SK-N-MC (cell line): ENCODE data around the gene SYNGAP1.

ENCODE experiments used
- DNase-seq: peaks from one replicate; pipeline ENCODE4 v3.0.0-alpha.2; 2011; ENCODE audit warnings: low read depth, low spot score
- H3K27ac ChIP-seq: fragments of 200-600 bp; sonication (generic); 2 replicates; pipeline ENCODE4 v1.5.1; 2016; ENCODE audit warnings: mixed run types
- H3K36me3 ChIP-seq: fragments of 200-600 bp; sonication (generic); 2 replicates; pipeline ENCODE4 v1.6.1; 2017; ENCODE audit warnings: antibody characterized with exemption, low read length, mixed read lengths; ENCODE audit not compliant: insufficient read depth
- H3K4me3 ChIP-seq: fragments of 200-600 bp; sonication (generic); 2 replicates; pipeline ENCODE4 v1.5.1; 2016
- H3K9ac ChIP-seq: fragments of 200-600 bp; sonication (generic); 2 replicates; pipeline ENCODE4 v1.8.0; 2017; ENCODE audit warnings: mixed run types, mixed read lengths; ENCODE audit not compliant: insufficient read length
- H3K9me3 ChIP-seq: fragments of 200-600 bp; sonication (generic); 2 replicates; pipeline ENCODE4 v1.6.1; 2017; ENCODE audit warnings: low read depth, mild to moderate bottlenecking, antibody characterized with exemption, low read length, moderate library complexity, mixed read lengths
- EZH2 ChIP-seq: fragments of 200-600 bp; sonication (generic); IDR thresholded peaks from one replicate; pipeline ENCODE4 v1.6.1; 2017; ENCODE audit warnings: antibody characterized with exemption
- FOXP2 ChIP-seq: optimal IDR thresholded peaks from 2 replicates; pipeline ENCODE3; 2011; ENCODE audit warnings: mild to moderate bottlenecking, moderate library complexity; ENCODE audit not compliant: insufficient read depth; ENCODE audit errors: extremely low read length, control extremely low read depth
- POLR2AphosphoS5 ChIP-seq: IDR thresholded peaks from 2 replicates; pipeline ENCODE4 v1.6.1; 2012; ENCODE audit warnings: mild to moderate bottlenecking, low read depth, low read length, borderline replicate concordance

SYNGAP1 gene

DNA sequence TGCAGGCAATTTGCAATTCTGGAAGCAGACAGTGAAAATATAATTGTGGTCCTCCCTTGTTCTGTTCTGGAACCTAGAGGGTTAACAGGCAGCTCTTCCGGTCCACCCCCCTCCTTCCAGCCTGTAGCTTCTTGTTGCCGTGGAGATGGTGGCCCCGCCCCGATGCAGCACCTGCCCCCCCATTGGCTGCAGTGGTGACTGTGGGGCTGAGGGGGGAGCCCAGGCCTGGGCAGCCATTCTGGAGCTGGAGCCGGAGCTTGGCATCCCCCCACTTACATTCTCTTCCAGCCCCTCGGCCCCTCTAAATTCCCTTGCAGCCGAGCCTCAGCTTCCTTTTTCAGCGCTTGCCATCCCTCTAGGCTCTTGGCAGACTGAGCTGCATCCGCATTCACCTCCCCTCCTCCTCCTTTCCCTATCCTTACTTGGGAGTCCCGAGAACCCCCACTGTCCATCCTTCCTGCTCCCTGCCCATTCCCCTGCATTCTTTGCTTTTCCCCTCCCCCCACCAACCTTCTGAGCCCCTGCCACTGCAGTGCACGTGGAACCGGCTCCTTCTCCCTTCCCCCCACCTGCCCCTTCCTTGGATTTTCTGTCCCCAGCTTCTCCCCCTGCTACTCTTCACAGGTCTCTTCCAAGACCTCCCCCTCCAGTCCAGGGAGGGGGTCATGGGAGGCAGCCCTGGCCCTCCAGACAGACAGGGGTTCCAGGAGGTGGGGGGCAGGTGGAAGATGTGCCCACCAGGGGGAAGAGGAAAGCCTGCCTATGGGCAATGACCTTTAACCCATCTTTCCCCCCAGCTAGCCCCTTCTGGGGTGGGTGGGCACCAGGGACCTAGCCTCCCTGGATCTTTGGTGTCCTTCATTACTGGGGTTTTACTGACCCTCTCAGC is 11.4 kb downstream of the SYNGAP1 start:
- peak overlapping the region; percentile 56 for H3K4me3 ChIP-seq

DNA sequence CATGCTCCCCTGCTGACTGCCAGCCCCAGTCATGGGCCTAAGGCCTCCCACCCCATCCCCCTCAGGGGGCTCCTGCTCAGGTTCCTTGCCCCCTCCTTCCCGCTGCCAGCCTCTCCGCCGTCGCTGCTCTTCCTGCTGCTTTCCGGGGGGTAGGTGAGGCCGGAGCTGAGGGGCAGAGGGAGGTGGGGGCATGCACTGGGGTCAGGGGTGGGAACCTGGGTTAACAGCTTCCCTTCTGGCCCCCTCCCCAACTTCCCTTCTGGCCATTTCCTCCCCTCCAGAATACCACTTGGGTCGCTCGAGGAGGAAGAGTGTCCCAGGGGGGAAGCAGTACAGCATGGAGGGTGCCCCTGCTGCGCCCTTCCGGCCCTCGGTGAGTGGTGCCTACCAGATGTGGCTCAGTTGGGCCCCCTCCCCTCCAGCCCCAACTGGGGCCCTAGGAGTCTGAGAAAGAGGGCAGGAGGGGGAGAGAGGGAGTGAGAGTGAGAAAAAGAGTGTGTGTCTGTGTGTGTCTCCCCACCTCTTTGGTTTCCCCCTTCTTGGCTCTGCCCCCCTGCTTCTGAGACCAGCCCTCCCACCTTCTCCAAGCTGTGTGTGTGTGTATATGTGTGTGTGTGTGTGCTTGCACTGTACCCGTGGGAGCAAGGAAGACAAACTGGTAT is 12.1 kb downstream of the SYNGAP1 start:
- peak overlapping the region; percentile 56; the same call in 1 of the 2 replicates for H3K4me3 ChIP-seq
- peaks cover 7% of the 10 kb centered on the region; the same call in 1 of the 2 replicates for H3K36me3 ChIP-seq
- H3K27ac ChIP-seq = no peak overlapping the region
- no peaks in the 10 kb centered on the region for H3K9me3 ChIP-seq
- no peak overlapping the region for H3K9ac ChIP-seq
- no peak for DNase-seq
- no peak for TF ChIP-seq EZH2
- no peak for TF ChIP-seq POLR2AphosphoS5
- no peak for TF ChIP-seq FOXP2

More for the DNA sequence above, 11.4 kb downstream of the SYNGAP1 start:
- TF ChIP-seq FOXP2 = peak; percentile 62
- TF ChIP-seq POLR2AphosphoS5 = no peak
- no peak for TF ChIP-seq EZH2
- Histone ChIP-seq H3K9ac (no peak overlapping the region), H3K27ac (no peak overlapping the region), H3K9me3 (no peaks in the 10 kb centered on the region), H3K36me3 (no peaks in the 10 kb centered on the region; the same call in 1 of the 2 replicates)
- no peak for DNase-seq

DNA sequence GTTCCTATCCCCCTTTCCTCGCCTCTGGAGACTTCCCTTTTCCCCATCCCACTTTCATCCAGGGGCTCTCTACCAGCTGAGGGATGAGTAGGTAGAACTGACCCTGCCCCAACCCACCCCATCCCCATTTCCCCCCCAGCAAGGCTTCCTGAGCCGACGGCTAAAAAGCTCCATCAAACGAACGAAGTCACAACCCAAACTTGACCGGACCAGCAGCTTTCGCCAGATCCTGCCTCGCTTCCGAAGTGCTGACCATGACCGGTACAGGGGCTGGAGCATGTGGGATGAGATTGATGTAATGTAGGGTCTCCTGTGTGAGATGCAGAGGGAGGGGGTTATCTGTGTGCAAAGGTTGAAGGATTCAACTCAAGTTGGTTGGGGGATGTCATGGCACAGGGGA is 12.7 kb downstream of the SYNGAP1 start:
- Histone ChIP-seq H3K9ac (no peak overlapping the region), H3K4me3 (no peak overlapping the region), H3K9me3 (no peaks in the 10 kb centered on the region), H3K27ac (no peak overlapping the region), H3K36me3 (peaks cover 10% of the 10 kb centered on the region; the same call in 1 of the 2 replicates)
- DNase-seq = no peak
- TF ChIP-seq FOXP2 (no peak), EZH2 (no peak), POLR2AphosphoS5 (no peak)

DNA sequence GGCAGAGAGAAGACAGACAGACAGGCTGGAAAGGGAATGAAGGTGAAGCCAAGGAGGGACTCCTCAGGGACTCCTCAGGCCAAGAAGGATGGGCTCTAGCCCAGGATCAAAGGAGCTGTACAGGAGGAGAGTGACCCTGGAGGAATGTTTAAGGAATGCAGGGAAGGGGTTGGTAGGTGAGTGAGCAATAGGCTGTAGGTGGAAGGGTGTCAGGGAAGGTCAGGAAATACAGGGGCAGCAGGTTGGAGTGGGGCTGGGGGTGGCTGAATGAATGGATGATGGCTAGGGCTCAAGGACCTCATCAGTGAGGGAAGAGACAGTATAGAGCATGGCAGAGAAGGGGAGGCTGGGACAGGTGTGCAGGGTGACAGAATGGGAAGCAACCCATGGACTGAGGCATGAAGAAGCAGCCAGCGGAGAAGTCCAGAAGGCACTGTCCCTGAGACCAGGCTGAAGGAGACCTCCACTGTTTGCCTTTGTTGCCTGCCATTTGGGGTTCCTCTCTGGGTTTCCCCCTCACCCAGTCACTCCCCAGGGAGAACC is 13.2 kb downstream of the SYNGAP1 start:
- H3K36me3 ChIP-seq = peaks cover 12% of the 10 kb centered on the region; the same call in 1 of the 2 replicates
- no peak for DNase-seq
- H3K4me3 ChIP-seq = no peak overlapping the region
- no peak overlapping the region for H3K27ac ChIP-seq
- H3K9me3 ChIP-seq = no peaks in the 10 kb centered on the region
- TF ChIP-seq FOXP2 (no peak), POLR2AphosphoS5 (no peak), EZH2 (no peak)
- no peak overlapping the region for H3K9ac ChIP-seq

- H3K9ac ChIP-seq = no peak overlapping the region
- H3K4me3 ChIP-seq = no peak overlapping the region
- TF ChIP-seq POLR2AphosphoS5 = no peak
- no peak for TF ChIP-seq FOXP2
- no peak for DNase-seq
- peaks cover 18% of the 10 kb centered on the region; the same call in 1 of the 2 replicates for H3K36me3 ChIP-seq
- no peaks in the 10 kb centered on the region for H3K9me3 ChIP-seq
- H3K27ac ChIP-seq = no peak overlapping the region
These were observed 13.8 kb downstream of the SYNGAP1 start for GRCh38 chr6:33433544-33434191.

DNA sequence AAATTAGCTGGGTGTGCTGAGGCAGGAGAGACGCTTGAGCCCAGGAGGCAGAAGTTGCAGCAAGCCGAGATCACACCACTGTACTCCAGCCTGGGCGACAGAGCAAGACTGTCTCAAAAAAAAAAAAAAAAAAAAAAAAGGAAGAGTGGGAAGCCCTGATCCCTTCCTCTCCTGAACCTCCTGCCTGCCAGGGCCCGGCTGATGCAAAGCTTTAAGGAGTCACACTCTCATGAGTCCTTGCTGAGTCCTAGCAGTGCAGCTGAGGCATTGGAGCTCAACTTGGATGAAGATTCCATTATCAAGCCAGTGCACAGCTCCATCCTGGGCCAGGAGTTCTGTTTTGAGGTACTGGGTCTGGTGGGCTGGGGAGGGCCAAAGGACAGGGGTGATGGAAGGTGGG is 15.1 kb downstream of the SYNGAP1 start:
- Histone ChIP-seq H3K36me3 (peaks cover 19% of the 10 kb centered on the region; the same call in 1 of the 2 replicates), H3K4me3 (no peak overlapping the region), H3K9ac (no peak overlapping the region), H3K9me3 (no peaks in the 10 kb centered on the region), H3K27ac (no peak overlapping the region)
- TF ChIP-seq EZH2 = no peak
- no peak for TF ChIP-seq POLR2AphosphoS5
- TF ChIP-seq FOXP2 = no peak
- DNase-seq = no peak

- TF ChIP-seq POLR2AphosphoS5 (no peak), FOXP2 (no peak), EZH2 (no peak)
These were observed 17.8 kb downstream of the SYNGAP1 start for GRCh38 chr6:33437666-33438065.

DNA sequence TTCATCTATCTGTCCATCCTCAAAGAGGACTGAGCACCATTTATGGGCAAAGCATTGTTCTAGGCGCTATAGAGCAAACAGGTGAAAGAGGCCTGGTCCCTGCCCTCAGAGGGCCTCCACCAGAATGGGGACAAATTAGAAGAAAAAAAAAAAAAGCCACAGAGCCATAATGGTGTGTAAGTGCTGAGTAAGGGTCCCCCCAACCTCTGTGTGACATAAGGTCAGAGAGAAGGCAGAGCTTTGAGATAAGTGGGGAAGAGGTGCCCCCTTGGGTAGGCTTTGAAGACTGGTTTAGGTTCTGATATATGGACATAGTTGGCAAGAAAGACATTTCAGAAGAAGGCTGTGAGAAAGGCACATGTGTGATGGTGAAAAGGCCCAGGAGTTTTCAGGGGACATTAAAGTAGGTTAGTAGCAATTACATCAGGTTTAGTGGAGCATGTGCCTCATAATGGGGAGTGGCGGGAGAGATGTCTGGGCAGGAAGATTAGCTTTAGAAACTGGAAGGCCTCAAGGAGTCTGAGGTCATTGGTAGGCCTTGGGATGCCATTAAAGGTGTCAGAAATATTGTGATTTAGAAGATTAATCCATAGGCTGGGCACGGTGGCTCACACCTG is 19.2 kb downstream of the SYNGAP1 start:
- Histone ChIP-seq H3K9me3 (no peaks in the 10 kb centered on the region), H3K9ac (no peak overlapping the region), H3K4me3 (no peak overlapping the region), H3K36me3 (peaks cover 26% of the 10 kb centered on the region; the same call in 1 of the 2 replicates), H3K27ac (no peak overlapping the region)
- no peak for DNase-seq
- TF ChIP-seq POLR2AphosphoS5 = no peak
- TF ChIP-seq EZH2 = no peak
- TF ChIP-seq FOXP2 = no peak

More at GRCh38 chr6:33437666-33438065, 17.8 kb downstream of the SYNGAP1 start:
- H3K36me3 ChIP-seq = peaks cover 20% of the 10 kb centered on the region; the same call in 1 of the 2 replicates
- no peak overlapping the region for H3K4me3 ChIP-seq
- no peak for DNase-seq
- no peak overlapping the region for H3K27ac ChIP-seq
- H3K9ac ChIP-seq = no peak overlapping the region
- H3K9me3 ChIP-seq = no peaks in the 10 kb centered on the region
